Activated B cell treated with CpG ODN at 0.5 μM for 24 hours (primary cell): Measurements from ENCODE around the gene CCL16. TPM values are rescaled to one million over a fixed set of nuclear protein-coding genes. Genes with fewer than 3 reads are reported as not detected.

Source experiments
- ATAC-seq: fragments of 200-7000 bp; cut with Tn5 transposase; one replicate; pipeline ENCODE4 v1.10.0; 2021; ENCODE audit warnings: low read depth, mild to moderate bottlenecking, moderate library complexity
- CTCF ChIA-PET: fragments of 350-600 bp; sonication (Branson Sonifier 250); formaldehyde crosslinking; loops from one replicate; lab custom pipeline; 2021; ENCODE audit warnings: antibody characterized with exemption; lab: Charles Lee
- POLR2A ChIA-PET: fragments of 350-600 bp; sonication (Branson Sonifier 250); formaldehyde crosslinking; loops from one replicate; lab custom pipeline; 2021; ENCODE audit warnings: antibody characterized with exemption; lab: Charles Lee
- DNase-seq: peaks from one replicate; pipeline ENCODE4 v3.0.0; 2022
- H3K27ac Mint-ChIP-seq: one replicate; pipeline ENCODE4 v1.8.0; 2020; ENCODE audit warnings: mixed read lengths
- H3K27me3 Mint-ChIP-seq: one replicate; pipeline ENCODE4 v1.8.0; 2021; ENCODE audit warnings: mixed read lengths
- H3K36me3 Mint-ChIP-seq: one replicate; pipeline ENCODE4 v1.8.0; 2021; ENCODE audit warnings: low read depth, mixed read lengths
- H3K4me1 Mint-ChIP-seq: one replicate; pipeline ENCODE4 v1.8.0; 2021; ENCODE audit warnings: mixed read lengths
- H3K4me3 Mint-ChIP-seq: one replicate; pipeline ENCODE4 v1.8.0; 2020; ENCODE audit warnings: mild to moderate bottlenecking, mixed read lengths
- H3K9me3 Mint-ChIP-seq: one replicate; pipeline ENCODE4 v1.8.0; 2020; ENCODE audit warnings: mixed read lengths
- CTCF ChIP-seq: fragments of 200-600 bp; IDR thresholded peaks from one replicate; pipeline ENCODE4 v1.8.0; 2022; ENCODE audit warnings: antibody characterized with exemption, mild to moderate bottlenecking
- intact Hi-C: fragments of 100-400 bp; cut with micrococcal nuclease; formaldehyde crosslinking; loops from one replicate; pipeline ENCODE4 v1.15.1; 2024
- total RNA-seq: library from RNA; stranded (reverse); gene quantifications from 2 replicates; pipeline ENCODE4 v1.2.3, GENCODE V29; 2022

Gene CCL16
- total RNA-seq, 1 donor from 2014 or later = not detected

DNA sequence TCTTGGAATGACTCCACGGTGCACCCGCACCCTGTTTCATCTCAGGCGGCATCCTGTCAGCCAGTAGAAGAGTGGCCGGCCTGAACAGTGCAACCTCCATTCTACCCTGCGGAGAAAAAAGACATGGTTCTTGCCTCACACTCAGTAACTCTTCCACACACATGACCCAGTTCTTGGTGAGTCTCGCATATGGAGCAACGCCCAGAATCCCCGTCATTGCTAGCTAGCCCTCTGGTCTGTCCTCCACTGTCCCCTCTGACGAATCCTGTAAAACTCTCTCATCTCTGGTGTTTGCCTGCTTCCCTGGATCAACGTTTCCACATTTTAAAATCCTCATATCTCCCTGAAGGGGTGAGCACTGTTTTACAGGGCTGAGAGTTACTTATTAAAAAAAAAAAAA lies 46.5 kb downstream of the CCL16 start:
- ATAC-seq (no peak), DNase-seq (no peak)
- Mint-ChIP-seq H3K27me3 (peaks cover 2% of the 10 kb centered on the region), H3K36me3 (no peaks in the 10 kb centered on the region), H3K4me3 (no peak overlapping the region), H3K27ac (no peak overlapping the region), H3K9me3 (no peaks in the 10 kb centered on the region), H3K4me1 (peaks cover 10% of the 10 kb centered on the region)
- TF ChIP-seq CTCF = no peak
- CTCF ChIA-PET = no interaction called here
- intact Hi-C loops = no loop called here
- POLR2A ChIA-PET = no interaction called here

GRCh38 chr17:35932586-35932985 lies 48.7 kb downstream of the CCL16 start:
- H3K4me3 Mint-ChIP-seq = no peak overlapping the region
- CTCF ChIA-PET = no interaction called here
- no peaks in the 10 kb centered on the region for H3K36me3 Mint-ChIP-seq
- H3K9me3 Mint-ChIP-seq = no peaks in the 10 kb centered on the region
- H3K27me3 Mint-ChIP-seq = peaks cover 2% of the 10 kb centered on the region
- DNase-seq (no peak), ATAC-seq (no peak)
- intact Hi-C loops = no loop called here
- H3K27ac Mint-ChIP-seq = no peak overlapping the region
- POLR2A ChIA-PET = no interaction called here
- no peak for TF ChIP-seq CTCF
- peaks cover 10% of the 10 kb centered on the region for H3K4me1 Mint-ChIP-seq

GRCh38 chr17:35931794-35932425 lies 49.4 kb downstream of the CCL16 start:
- POLR2A ChIA-PET = no interaction called here

DNA sequence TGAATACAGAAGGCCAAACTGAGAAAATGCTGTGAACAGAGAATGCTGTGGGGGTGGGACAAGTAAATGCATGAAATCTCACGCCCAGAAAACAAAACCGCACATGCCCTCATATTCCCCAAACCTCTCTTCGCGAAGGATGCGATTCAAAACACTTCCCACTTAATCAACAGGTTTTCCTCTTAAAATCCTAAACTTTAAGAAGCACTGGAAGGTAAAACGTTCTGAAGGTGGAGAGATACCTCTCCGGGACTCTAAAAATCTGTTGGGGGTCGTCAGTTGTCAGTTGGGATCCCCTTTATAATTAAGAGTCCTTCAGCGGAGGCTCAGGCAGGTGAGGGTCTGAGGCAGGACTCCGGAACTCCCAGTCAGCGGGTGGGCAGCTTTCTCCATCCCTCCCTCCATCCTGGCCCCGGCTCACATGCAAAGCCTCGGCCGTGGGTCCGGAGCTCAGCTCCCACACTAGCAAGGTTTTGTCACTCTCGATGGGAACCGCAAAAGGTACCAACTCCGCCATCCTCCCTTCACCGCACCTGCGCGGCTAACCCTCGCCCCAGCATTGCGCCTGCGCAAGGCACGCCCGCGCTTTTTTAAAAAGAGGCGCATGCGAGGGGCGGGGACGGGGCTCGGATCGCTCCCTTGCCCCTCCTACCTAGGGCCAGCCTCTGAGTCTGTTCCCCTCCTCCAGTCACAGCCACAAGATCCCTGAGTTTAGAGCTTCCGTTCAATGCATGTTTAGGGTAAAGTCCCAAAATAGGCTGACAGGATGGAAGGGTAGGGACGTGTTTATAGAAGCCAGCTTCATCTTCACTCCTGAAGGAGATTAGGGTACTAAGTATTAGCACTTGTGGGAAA lies 50.9 kb downstream of the CCL16 start, which contains the start of gene RDM1:
TSS of gene RDM1 (minus strand) at position 563 of the 855 bp plus-strand sequence. CDS start at position 517, 46 bp downstream.
- POLR2A ChIA-PET = no interaction called here
- Mint-ChIP-seq H3K4me3 (peak within 1 kb of the TSS; percentile 81), H3K27ac (no peak within 1 kb of the TSS), H3K4me1 (peaks cover 10% of the 10 kb centered on the region), H3K9me3 (no peaks in the 10 kb centered on the region), H3K27me3 (peaks cover 2% of the 10 kb centered on the region), H3K36me3 (no peaks in the 10 kb centered on the region)
- TF ChIP-seq CTCF = no peak
- ATAC-seq (peak; percentile 96), DNase-seq (peak; percentile 70)
- CTCF ChIA-PET = no interaction called here
- intact Hi-C loops = no loop called here

More at GRCh38 chr17:35931794-35932425, 49.4 kb downstream of the CCL16 start:
- peaks cover 10% of the 10 kb centered on the region for H3K4me1 Mint-ChIP-seq
- TF ChIP-seq CTCF = no peak
- DNase-seq = no peak
- CTCF ChIA-PET = no interaction called here
- intact Hi-C loops = no loop called here
- H3K9me3 Mint-ChIP-seq = no peaks in the 10 kb centered on the region
- H3K4me3 Mint-ChIP-seq = no peak overlapping the region
- no peak for ATAC-seq
- no peak overlapping the region for H3K27ac Mint-ChIP-seq
- H3K27me3 Mint-ChIP-seq = peaks cover 2% of the 10 kb centered on the region
- H3K36me3 Mint-ChIP-seq = no peaks in the 10 kb centered on the region

DNA sequence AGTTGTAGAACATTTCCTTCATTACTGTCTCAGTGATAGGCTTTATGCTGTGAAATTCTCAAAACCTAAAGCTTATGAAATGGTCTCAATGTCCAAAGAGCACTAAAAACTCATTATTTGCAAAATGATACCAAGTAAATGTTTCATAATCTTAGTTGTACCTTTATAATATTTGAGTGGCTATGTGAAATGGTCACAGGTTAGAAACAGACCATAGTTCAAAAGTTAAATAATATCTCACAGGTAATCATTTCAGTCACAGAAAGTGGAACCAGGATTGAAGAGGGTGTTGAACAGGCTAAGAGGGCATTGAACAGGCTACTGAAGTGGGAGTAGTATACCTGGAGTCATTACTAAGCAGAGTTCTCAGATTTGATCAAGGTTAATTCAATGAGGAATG lies 53.6 kb downstream of the CCL16 start:
- H3K27ac Mint-ChIP-seq = no peak overlapping the region
- intact Hi-C loops = no loop called here
- H3K36me3 Mint-ChIP-seq = no peaks in the 10 kb centered on the region
- H3K4me1 Mint-ChIP-seq = peaks cover 19% of the 10 kb centered on the region
- no peaks in the 10 kb centered on the region for H3K27me3 Mint-ChIP-seq
- no peak overlapping the region for H3K4me3 Mint-ChIP-seq
- CTCF ChIA-PET = no interaction called here
- DNase-seq = no peak
- no peak for TF ChIP-seq CTCF
- POLR2A ChIA-PET = no interaction called here
- no peak for ATAC-seq
- H3K9me3 Mint-ChIP-seq = no peaks in the 10 kb centered on the region
